Lung microvascular endothelial cell (primary cell): ENCODE results near the gene SUPT4H1. TPM values are rescaled to one million over a fixed set of nuclear protein-coding genes. Genes with fewer than 3 reads are reported as not detected.
"Not testable (repeated sequence)": the region's sequence is repeated elsewhere in the genome, so short reads cannot be mapped to it uniquely, and the experiment has no call there.

ENCODE experiments used
- DNase-seq, 2 donors: peaks; one replicate each; pipeline versions ENCODE4 v3.0.0 to v3.0.0-alpha.2; 2010; ENCODE audit warnings: low read depth in 2 of 2
- total RNA-seq: library from RNA; depleted of rRNA; stranded (reverse); fragments of >200 nt; gene quantifications from 2 replicates; pipeline ENCODE4 v1.2.1, GENCODE V29; 2014

The SUPT4H1 gene
- total RNA-seq, 1 donor from 2014 or later: 55.0 TPM

- DNase-seq: not testable (repeated sequence)
These were observed 10.7 kb downstream of the SUPT4H1 start for GRCh38 chr17:58341136-58341860.

GRCh38 chr17:58340405-58340876, 11.6 kb downstream of the SUPT4H1 start:
- DNase-seq: no peak

GRCh38 chr17:58339755-58340404, 12.1 kb downstream of the SUPT4H1 start:
- no peak for DNase-seq

GRCh38 chr17:58338841-58339754, 12.9 kb downstream of the SUPT4H1 start:
- DNase-seq: peak in 1 of 2 donors; percentile 31

- no peak for DNase-seq
These were observed 13.6 kb downstream of the SUPT4H1 start for GRCh38 chr17:58338454-58338840.

GRCh38 chr17:58337600-58338453, 14.2 kb downstream of the SUPT4H1 start:
- DNase-seq: no peak

- DNase-seq: no peak
These were observed 14.8 kb downstream of the SUPT4H1 start for GRCh38 chr17:58337210-58337599.

- no peak for DNase-seq
These were observed 15.4 kb downstream of the SUPT4H1 start for GRCh38 chr17:58336456-58337209.

GRCh38 chr17:58335779-58336455, 16.1 kb downstream of the SUPT4H1 start:
- DNase-seq: no peak

- no peak for DNase-seq
These were observed 16.8 kb downstream of the SUPT4H1 start for GRCh38 chr17:58335061-58335731.

GRCh38 chr17:58334661-58335060, 17.3 kb downstream of the SUPT4H1 start:
- DNase-seq: no peak

GRCh38 chr17:58334256-58334655, 17.7 kb downstream of the SUPT4H1 start:
- DNase-seq: no peak

- no peak for DNase-seq
These were observed 18.2 kb downstream of the SUPT4H1 start for GRCh38 chr17:58333736-58334207.

GRCh38 chr17:58332778-58333735, 18.9 kb downstream of the SUPT4H1 start:
- DNase-seq: no peak

GRCh38 chr17:58331815-58332777, 19.9 kb downstream of the SUPT4H1 start:
- no peak for DNase-seq

GRCh38 chr17:58330997-58331814, 20.8 kb downstream of the SUPT4H1 start:
- no peak for DNase-seq
